Measurements from ENCODE around the gene CTDSP1. TPM values are rescaled to one million over a fixed set of nuclear protein-coding genes. Genes with fewer than 3 reads are reported as not detected.
A peak's percentile ranks its signal among the peaks of the same experiment; 100 is the strongest.

Gene CTDSP1
- total RNA-seq, 2 donors from 2014 or later = 8.1 to 86.8 TPM

DNA sequence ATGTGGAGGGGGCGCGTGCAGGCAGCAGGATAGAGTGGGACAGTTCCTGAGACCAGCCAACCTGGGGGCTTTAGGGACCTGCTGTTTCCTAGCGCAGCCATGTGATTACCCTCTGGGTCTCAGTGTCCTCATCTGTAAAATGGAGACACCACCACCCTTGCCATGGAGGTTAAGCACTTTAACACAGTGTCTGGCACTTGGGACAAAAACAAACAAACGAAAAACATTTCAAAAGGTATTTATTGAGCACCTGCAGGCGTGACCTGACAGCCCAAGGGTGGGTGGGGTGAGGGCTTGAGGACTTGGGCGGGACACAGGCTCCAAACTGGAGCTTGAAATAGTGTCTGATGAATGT, 4.6 kb upstream of the CTDSP1 start:
- ATAC-seq (no peak), DNase-seq (ENCODE audit: low spot score in 2 of 2) (no peak)
- H3K27ac Mint-ChIP-seq = no peak overlapping the region
- no peaks in the 10 kb centered on the region for H3K36me3 Mint-ChIP-seq
- no peaks in the 10 kb centered on the region for H3K9me3 Mint-ChIP-seq

DNA sequence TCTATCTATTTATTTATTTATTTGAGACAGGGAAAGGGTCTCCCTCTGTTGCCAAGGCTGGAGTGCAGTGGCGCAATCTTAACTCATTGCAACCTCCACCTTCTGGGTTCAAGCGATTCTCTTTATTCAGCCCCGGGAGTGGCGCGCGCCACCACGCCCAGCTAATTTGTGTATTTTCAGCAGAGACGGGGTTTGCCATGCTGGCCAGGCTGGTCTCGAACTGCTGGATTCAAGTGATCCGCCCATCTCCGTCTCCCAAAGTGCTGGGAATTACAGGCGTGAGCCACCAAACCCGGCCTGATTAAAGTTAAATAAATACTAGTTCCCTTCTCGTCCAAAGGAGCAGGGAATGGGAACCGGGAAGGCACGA, 4.2 kb upstream of the CTDSP1 start:
- DNase-seq (ENCODE audit: low spot score in 2 of 2) = no peak
- Mint-ChIP-seq H3K9me3 (no peaks in the 10 kb centered on the region), H3K27ac (peak overlapping the region; percentile 80 to 81), H3K36me3 (no peaks in the 10 kb centered on the region)
- ATAC-seq = no peak

DNA sequence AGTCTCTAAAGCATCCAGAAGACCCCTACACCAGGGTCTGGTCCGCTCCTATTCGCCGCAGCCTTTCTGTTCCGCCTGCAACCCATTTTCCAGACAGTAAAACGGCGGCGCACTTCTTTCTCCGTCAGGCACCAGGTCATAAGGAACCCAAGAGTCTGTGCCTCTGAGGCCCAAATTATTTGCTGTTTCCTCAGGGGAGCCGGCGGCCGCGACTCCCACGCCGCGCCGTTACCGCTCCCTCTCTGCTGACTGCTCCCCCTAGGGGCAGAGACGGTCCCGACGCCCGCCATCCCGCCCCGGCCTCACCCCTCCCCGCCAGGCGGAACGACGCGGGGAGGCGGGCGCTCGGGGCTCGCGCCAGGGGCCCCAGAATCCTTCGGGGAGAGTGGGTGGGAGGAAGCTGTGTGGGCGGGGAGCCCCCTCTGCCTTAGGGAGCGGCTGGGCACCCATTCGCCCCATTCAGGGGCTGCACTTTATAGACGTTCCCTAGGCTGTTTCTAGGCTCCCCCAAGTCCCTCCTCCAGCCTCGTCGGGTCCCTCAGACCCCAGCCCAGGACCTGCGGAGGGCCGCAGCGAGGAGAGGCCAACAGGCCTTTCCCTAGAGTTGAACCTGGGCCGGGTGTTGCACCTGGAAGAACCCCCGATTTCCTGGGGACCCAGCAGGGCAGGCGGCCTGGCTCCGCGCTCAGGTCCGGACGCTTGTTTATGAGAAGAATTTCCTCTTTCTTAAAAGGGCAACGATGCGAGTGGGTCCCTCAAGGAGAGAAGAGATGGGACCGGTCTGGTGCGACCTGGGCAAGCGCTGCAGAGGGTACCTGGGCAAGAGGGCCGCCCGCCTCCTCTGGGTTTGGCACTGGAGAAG, 3.6 kb upstream of the CTDSP1 start:
- Mint-ChIP-seq H3K9me3 (no peaks in the 10 kb centered on the region), H3K36me3 (no peaks in the 10 kb centered on the region), H3K27ac (peak overlapping the region; percentile 80 to 85)
- DNase-seq (ENCODE audit: low spot score in 2 of 2) = peak; percentile 77 to 94
- peak; percentile 60 to 69 for ATAC-seq

DNA sequence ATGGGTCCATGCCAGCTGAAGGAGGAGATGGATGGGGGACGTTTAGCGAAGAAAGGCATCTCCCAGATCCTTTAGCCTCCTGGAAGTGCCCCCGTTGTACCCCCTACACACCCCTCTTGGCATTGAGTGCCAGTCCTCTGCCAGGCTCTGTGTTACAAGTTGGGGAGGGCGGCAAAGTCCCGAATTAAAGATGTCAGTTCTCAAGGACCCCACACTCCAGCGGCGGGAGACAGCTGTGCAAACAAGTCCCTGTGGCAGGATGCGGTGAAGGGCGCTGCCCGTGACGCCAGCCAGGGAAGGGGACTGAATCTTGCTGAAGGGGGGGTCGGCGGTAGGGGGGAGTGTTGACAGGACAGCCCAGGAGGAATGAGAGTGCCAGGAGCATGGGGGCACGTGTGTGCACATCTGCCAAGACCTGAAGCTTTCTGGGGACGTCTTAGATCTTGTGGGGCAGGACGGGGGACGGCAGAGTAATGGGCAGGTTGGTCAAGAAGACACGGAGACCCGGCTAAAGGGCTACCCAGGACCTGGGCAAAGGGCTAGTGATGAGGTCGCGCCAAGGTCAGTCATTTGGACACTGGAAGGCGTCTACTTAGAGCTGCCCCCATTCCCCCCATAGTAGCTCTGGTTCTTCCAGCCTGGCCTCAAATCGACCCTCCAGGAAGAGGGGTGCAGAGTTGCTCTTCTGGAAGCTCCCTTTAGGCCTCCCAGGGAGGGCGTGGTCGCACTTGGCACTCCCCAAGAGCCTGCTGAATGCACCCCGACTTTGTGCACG, 2.8 kb upstream of the CTDSP1 start:
- H3K27ac Mint-ChIP-seq = peak overlapping the region; percentile 80 to 85
- DNase-seq (ENCODE audit: low spot score in 2 of 2) (peak in 1 of 2 donors; percentile 45), ATAC-seq (no peak)

DNA sequence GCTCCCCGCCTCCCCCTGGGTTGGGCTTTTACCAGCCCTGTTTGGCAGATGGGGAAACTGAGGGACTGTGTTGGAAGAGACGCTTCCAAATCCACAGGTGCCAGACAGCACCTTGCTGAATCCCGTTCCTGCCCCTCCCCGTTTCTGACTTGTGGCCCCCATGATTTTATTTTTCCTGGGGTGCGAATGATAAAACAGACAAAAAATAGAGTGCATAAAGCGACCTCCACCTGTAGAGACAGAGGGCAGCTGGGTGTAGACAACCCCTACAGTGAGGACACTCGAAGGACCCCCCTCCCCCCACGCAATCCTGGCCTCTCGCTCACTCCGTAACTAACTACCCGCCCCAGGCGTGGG, 2.2 kb upstream of the CTDSP1 start:
- ATAC-seq (no peak), DNase-seq (ENCODE audit: low spot score in 2 of 2) (no peak)
- Mint-ChIP-seq H3K9me3 (no peaks in the 10 kb centered on the region), H3K27ac (peak overlapping the region; percentile 44 to 80), H3K36me3 (no peaks in the 10 kb centered on the region)

More for the DNA sequence above, 2.8 kb upstream of the CTDSP1 start:
- Mint-ChIP-seq H3K36me3 (no peaks in the 10 kb centered on the region), H3K9me3 (no peaks in the 10 kb centered on the region)

DNA sequence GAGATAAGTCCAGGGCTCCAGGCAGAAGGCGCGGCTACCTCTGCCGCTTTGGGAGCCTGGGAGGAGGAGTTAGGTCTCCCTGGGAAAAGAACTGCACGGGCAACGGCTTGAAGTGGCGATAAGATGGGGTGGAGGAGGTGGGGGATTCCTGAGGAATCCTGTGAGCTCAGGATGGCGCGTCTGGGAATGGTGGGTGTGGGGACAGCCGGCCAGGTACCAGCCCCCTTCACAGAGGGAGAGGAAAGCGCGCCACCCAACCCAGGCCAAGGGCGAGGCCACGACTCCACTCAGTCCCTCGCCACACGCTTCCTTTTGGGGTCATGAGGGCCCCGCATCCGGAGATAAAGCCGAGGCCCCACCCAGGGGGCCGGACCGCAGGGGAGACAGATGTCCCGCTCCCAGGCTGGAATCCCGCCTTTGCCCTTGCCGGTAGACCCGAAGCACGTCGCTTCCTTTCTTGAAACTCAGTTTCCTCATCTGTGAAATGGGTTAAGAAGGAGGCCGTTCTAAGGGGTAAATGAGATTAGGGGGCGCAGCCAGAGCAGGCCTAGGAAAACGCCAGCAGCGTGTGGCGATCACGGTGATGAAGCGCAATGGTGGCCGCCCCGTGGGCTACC, 1.7 kb upstream of the CTDSP1 start:
- Mint-ChIP-seq H3K27ac (peak overlapping the region; percentile 44 to 80), H3K36me3 (no peaks in the 10 kb centered on the region), H3K9me3 (no peaks in the 10 kb centered on the region)
- ATAC-seq = peak; percentile 22 to 30
- DNase-seq (ENCODE audit: low spot score in 2 of 2) = peak in 1 of 2 donors; percentile 56

DNA sequence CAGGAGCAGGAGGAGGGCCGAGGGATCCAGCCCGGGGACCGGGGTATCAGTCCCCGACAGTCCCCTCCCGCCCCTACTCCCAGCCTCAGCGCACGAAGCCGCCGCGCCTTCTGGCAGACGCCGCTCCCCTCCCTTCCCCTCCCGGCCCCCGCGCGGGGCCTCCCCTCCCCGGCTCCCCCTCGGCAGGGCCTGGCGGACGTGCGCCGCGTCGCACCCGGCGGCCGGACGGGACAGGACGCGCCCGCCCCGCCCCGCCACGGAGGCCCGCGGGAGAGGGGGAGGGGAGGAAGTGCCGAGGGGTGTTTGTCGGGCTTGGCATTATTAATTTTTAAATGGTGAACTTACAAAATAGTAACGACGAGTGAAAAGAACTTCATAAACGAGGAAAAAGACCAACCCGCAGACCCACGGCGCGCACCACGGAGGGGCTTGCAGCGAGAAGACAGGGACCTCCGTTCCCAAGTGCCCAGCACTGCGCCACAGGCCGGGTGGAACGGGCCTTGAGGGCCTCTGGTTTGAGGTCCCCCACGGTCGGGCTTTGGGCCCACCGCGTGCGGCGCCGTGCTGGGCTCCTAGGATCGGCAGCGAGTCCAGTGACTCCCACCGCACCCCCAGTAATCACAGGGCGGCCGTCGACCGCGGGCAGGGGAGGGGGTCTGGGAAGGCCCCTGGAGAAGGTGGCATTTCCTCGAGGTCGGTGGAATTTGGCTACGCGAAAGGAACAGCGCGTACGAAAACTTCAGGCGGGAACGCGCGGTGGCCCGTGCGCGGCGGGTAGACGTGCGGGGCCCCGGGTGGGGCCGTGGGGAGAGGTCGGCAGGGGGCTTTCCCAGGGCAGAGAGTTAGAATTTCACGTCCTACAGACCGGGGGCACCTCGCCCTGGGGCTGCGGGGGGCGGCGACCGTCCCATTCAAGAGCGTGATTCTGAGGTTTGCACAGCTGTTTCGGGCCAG, 954 bp upstream of the CTDSP1 start:
- H3K36me3 Mint-ChIP-seq = no peaks in the 10 kb centered on the region
- DNase-seq (ENCODE audit: low spot score in 2 of 2) (peak in 1 of 2 donors; percentile 62), ATAC-seq (peak; percentile 27 to 30)
- H3K27ac Mint-ChIP-seq = peak overlapping the region in 1 of 2 donors; percentile 80
- no peaks in the 10 kb centered on the region for H3K9me3 Mint-ChIP-seq

DNA sequence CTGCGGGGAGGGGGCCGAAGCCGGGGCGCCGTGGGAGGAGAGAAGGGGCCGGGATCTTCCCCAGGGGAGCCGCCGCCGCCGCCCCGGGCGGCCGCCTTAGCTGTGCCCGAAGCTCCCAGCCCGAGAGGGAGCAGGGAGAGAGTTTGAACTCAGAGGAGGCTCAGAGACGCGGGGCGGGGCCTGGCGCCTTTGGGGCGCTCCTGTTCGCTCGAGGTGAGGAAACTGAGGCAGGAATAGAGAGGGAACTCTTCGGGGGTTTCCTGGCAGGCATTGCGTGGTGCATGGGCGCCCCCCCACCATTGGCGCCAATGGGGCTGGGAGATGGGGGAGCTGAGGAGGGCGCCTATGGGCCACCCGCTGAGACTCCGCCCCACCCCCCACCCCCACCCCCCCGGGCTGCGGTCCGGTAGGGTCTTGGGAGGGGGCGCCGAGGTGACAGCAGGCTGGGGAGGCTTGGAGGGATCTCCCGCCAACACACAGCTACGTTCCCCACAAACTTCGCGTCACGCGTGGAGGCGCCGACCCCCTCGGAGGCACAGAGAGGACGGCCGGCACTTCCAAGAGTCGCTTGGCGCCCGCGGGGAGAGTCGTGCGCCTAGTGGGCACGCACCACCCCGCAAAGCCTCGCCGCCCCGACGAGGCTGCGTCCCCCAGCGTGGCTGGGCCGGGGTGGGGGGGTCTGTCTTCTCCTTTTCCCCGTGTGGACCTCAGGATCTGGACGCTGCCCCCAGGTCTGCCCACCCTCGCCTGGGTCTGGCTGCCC, 680 bp downstream of the CTDSP1 start:
- Mint-ChIP-seq H3K27ac (no peak overlapping the region), H3K9me3 (no peaks in the 10 kb centered on the region), H3K36me3 (no peaks in the 10 kb centered on the region)
- ATAC-seq (peak in 1 of 2 donors; percentile 4), DNase-seq (ENCODE audit: low spot score in 2 of 2) (peak in 1 of 2 donors; percentile 33)

DNA sequence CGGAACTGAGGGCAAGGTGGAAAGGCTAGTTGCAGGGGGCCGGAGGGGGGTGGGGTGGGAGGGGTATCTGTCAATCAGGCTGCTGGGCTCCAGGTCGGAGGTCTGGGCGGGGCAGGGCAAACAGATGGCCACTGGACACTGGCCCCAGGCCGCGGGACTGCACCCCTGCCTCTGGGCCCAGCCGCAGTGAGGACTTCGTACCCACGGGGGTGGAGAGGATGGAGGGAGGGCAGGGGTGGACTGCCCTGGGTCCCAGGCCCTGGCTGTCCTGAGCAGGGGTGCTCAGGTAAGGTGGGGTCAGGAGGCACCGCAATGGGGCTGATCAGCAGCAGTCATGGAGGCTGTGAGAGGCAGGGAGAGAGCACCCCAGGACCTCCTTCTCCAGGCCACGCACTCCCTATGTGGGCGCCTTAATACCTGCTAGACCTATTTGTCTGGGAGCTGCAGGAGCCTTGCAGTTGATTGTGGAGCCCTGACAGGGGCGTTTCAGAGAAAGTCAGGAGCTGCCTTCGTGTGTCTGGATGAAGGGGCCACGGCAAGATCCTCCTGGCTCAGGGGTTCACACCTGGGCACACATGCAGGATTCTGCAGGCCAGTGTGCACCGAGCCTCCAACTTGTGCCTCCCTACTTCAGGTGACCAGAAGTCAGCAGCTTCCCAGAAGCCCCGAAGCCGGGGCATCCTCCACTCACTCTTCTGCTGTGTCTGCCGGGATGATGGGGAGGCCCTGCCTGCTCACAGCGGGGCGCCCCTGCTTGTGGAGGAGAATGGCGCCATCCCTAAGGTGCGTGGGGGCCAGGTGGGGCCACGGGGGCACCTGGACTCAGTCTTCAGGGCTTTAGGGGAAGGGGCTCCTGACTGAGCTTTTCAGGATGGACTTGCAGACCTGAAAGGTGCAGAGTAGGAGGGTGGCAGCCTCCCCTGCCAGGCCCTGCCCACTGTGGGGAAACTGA, 1.5 kb downstream of the CTDSP1 start:
- no peak for ATAC-seq
- Mint-ChIP-seq H3K36me3 (no peaks in the 10 kb centered on the region), H3K27ac (no peak overlapping the region), H3K9me3 (no peaks in the 10 kb centered on the region)
- no peak for DNase-seq (ENCODE audit: low spot score in 2 of 2)

DNA sequence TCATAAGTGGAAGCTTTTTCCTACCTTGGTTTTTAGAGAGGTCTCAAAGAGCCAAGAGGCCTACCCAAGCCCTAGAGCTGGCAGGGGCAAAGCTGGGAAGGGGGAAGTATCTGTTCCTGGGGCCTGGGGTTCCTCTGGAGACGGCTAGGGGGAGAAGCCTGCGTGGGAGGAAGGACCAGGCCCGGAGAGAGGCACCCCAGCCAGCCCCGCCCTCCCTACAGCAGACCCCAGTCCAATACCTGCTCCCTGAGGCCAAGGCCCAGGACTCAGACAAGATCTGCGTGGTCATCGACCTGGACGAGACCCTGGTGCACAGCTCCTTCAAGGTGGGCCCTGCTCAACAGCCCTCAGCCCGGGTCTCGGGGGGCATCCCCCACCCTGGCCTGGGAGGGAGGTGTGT, 2.2 kb downstream of the CTDSP1 start:
- Mint-ChIP-seq H3K36me3 (no peaks in the 10 kb centered on the region), H3K9me3 (no peaks in the 10 kb centered on the region), H3K27ac (no peak overlapping the region)
- ATAC-seq = no peak
- DNase-seq (ENCODE audit: low spot score in 2 of 2) = no peak

DNA sequence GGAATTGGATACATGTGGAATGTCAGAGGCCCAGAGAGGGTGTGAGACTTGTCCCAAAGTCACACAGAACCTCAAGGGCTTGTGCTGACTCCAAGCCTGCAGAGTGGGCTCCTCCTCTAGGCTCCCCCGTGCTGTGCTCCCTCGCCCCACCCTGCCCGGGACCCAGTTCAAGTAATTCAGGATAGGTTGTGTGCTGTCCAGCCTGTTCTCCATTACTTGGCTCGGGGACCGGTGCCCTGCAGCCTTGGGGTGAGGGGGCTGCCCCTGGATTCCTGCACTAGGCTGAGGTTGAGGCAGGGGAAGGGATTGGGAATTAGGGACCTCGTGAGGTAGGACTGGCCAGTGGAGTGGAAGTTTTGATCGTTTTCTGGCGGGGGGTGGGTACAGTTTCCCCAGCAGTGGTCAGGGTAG, 2.8 kb downstream of the CTDSP1 start:
- no peaks in the 10 kb centered on the region for H3K36me3 Mint-ChIP-seq
- DNase-seq (ENCODE audit: low spot score in 2 of 2) (no peak), ATAC-seq (no peak)
- H3K27ac Mint-ChIP-seq = no peak overlapping the region
- H3K9me3 Mint-ChIP-seq = no peaks in the 10 kb centered on the region

DNA sequence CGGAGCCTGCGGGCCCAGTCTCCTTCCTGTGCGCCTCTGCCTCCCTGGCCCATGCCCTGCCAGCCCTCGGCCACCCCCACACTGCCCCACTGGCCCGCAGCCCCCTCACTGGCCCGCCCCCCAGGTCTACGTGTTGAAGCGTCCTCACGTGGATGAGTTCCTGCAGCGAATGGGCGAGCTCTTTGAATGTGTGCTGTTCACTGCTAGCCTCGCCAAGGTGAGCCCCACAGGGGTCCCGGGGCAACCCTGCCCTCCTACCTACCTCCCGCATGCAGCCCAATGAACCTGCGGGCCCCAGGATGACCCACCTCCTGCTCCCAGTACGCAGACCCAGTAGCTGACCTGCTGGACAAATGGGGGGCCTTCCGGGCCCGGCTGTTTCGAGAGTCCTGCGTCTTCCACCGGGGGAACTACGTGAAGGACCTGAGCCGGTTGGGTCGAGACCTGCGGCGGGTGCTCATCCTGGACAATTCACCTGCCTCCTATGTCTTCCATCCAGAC, 3.3 kb downstream of the CTDSP1 start:
- no peak for ATAC-seq
- H3K27ac Mint-ChIP-seq = no peak overlapping the region
- no peaks in the 10 kb centered on the region for H3K9me3 Mint-ChIP-seq
- DNase-seq (ENCODE audit: low spot score in 2 of 2) = no peak
- no peaks in the 10 kb centered on the region for H3K36me3 Mint-ChIP-seq

DNA sequence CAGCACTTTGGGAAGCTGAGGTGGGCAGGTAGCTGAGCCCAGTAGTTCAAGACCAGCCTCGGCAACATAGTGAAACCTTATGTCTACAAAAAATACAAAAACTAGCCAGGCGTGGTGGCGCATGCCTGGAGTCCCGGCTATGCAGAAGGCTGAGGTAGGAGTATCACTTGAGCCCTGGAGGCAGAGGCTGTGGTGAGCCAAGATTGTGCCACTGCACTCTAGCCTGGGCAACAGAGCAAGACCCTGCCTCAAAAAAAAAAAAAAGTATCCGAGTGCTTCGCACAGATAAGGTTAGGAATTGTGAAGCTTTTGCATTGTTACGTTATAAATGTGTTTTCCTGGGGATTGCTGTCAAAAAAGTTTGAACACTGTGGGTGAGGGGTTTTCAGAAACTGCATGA, 4.1 kb downstream of the CTDSP1 start:
- ATAC-seq (no peak), DNase-seq (ENCODE audit: low spot score in 2 of 2) (no peak)
- H3K36me3 Mint-ChIP-seq = no peaks in the 10 kb centered on the region
- H3K27ac Mint-ChIP-seq = no peak overlapping the region
- H3K9me3 Mint-ChIP-seq = no peaks in the 10 kb centered on the region

DNA sequence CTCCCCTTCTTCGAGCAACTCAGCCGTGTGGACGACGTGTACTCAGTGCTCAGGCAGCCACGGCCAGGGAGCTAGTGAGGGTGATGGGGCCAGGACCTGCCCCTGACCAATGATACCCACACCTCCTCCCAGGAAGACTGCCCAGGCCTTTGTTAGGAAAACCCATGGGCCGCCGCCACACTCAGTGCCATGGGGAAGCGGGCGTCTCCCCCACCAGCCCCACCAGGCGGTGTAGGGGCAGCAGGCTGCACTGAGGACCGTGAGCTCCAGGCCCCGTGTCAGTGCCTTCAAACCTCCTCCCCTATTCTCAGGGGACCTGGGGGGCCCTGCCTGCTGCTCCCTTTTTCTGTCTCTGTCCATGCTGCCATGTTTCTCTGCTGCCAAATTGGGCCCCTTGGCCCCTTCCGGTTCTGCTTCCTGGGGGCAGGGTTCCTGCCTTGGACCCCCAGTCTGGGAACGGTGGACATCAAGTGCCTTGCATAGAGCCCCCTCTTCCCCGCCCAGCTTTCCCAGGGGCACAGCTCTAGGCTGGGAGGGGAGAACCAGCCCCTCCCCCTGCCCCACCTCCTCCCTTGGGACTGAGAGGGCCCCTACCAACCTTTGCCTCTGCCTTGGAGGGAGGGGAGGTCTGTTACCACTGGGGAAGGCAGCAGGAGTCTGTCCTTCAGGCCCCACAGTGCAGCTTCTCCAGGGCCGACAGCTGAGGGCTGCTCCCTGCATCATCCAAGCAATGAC, 4.8 kb downstream of the CTDSP1 start:
- ATAC-seq (no peak), DNase-seq (ENCODE audit: low spot score in 2 of 2) (no peak)
- Mint-ChIP-seq H3K36me3 (no peaks in the 10 kb centered on the region), H3K27ac (no peak overlapping the region), H3K9me3 (no peaks in the 10 kb centered on the region)

All from activated naive CD4-positive, alpha-beta T cell treated with anti-CD3 and anti-CD28 coated beads, Interleukin-2, amount 50 U/mL, for 72 hours (primary cell).